GM23248 (cell line): ENCODE measurements around the gene CUX1. TPM values are rescaled to one million over a fixed set of nuclear protein-coding genes. Genes with fewer than 3 reads are reported as not detected.
"Not testable (repeated sequence)": the region's sequence is repeated elsewhere in the genome, so short reads cannot be mapped to it uniquely, and the experiment has no call there.

Source experiments
- DNase-seq: peaks from one replicate; pipeline ENCODE4 v3.0.0-alpha.2; 2015
- H2AFZ ChIP-seq: fragments of 200-600 bp; sonication (generic); 2 replicates; pipeline ENCODE4 v1.6.1; 2016; ENCODE audit warnings: antibody characterized with exemption
- H3F3A ChIP-seq: fragments of 200-600 bp; sonication (generic); 2 replicates; pipeline ENCODE4 v1.6.1; 2016; ENCODE audit warnings: mild to moderate bottlenecking, antibody characterized with exemption, mixed run types; ENCODE audit not compliant: insufficient read depth
- H3K27ac ChIP-seq: fragments of 200-600 bp; sonication (generic); 2 replicates; pipeline ENCODE4 v1.5.1; 2016; ENCODE audit warnings: mild to moderate bottlenecking
- H3K27me3 ChIP-seq: fragments of 200-600 bp; sonication (generic); replicated peaks from 2 replicates; pipeline ENCODE4 v1.6.1; 2016; ENCODE audit warnings: mild to moderate bottlenecking; ENCODE audit not compliant: insufficient read depth
- H3K36me3 ChIP-seq: fragments of 200-600 bp; sonication (generic); 2 replicates; pipeline ENCODE4 v1.6.1; 2016; ENCODE audit warnings: low read depth, mild to moderate bottlenecking
- H3K4me1 ChIP-seq: fragments of 200-600 bp; sonication (generic); 2 replicates; pipeline ENCODE4 v1.6.1; 2016; ENCODE audit warnings: mild to moderate bottlenecking; ENCODE audit not compliant: insufficient read depth
- H3K4me2 ChIP-seq: fragments of 200-600 bp; sonication (generic); one replicate; pipeline ENCODE4 v1.6.1; 2016; ENCODE audit warnings: mild to moderate bottlenecking; ENCODE audit not compliant: unreplicated experiment
- H3K4me3 ChIP-seq: fragments of 200-600 bp; sonication (generic); 2 replicates; pipeline ENCODE4 v1.5.1; 2016; ENCODE audit warnings: mild to moderate bottlenecking
- H3K79me2 ChIP-seq: fragments of 200-600 bp; sonication (generic); 2 replicates; pipeline ENCODE4 v1.6.1; 2016; ENCODE audit warnings: mild to moderate bottlenecking; ENCODE audit not compliant: insufficient read depth
- H3K9ac ChIP-seq: fragments of 200-600 bp; sonication (generic); 2 replicates; pipeline ENCODE4 v1.6.1; 2016; ENCODE audit warnings: mild to moderate bottlenecking
- H3K9me2 ChIP-seq: fragments of 200-600 bp; sonication (generic); 2 replicates; pipeline ENCODE4 v1.6.1; 2016; ENCODE audit warnings: mixed run types, mild to moderate bottlenecking, moderate library complexity; ENCODE audit not compliant: insufficient read depth
- H3K9me3 ChIP-seq: fragments of 200-600 bp; sonication (generic); one replicate; pipeline ENCODE4 v1.6.1; 2017; ENCODE audit warnings: low read depth
- H4K20me1 ChIP-seq: fragments of 200-600 bp; sonication (generic); 2 replicates; pipeline ENCODE4 v1.6.0; 2016; ENCODE audit not compliant: insufficient read depth
- EZH2 ChIP-seq: fragments of 200-600 bp; sonication (generic); IDR thresholded peaks from 2 replicates; pipeline ENCODE4 v1.6.1; 2018; ENCODE audit warnings: antibody characterized with exemption, mild to moderate bottlenecking; ENCODE audit not compliant: insufficient read depth, poor library complexity, severe bottlenecking
- EZH2phosphoT487 ChIP-seq: fragments of 200-600 bp; sonication (generic); IDR thresholded peaks from 2 replicates; pipeline ENCODE4 v1.6.1; 2018; ENCODE audit warnings: antibody characterized with exemption, moderate library complexity, mild to moderate bottlenecking, low read depth; ENCODE audit not compliant: insufficient read depth
- WGBS, 2 experiments: methylation state at CpG; one replicate each; pipeline ENCODE4 v1.1.6; 2015 to 2017; ENCODE audit warnings: low lambda C conversion rate in 2 of 2, low coverage in 1 of 2; ENCODE audit errors: missing lambda C conversion rate in 2 of 2; 5-methylcytosine and 5-hydroxymethylcytosine counted together
- in situ Hi-C: fragments of 300-500 bp; cut with MboI; formaldehyde crosslinking; loops from 2 replicates; pipeline ENCODE4 v1.15.0; 2020
- polyA plus RNA-seq: library from polyadenylated mRNA; unstranded; fragments of >200 nt; fragmentation: Nextera tagmentation; extraction: Ambion mirVana; gene quantifications from 2 replicates; pipeline ENCODE4 v1.2.1, GENCODE V29; 2016
- total RNA-seq: library from RNA; depleted of rRNA; stranded (reverse); fragments of >200 nt; shearing (Covaris generic); gene quantifications from 2 replicates; pipeline ENCODE4 v1.2.3, GENCODE V29; 2014

Gene CUX1
- total and polyA plus RNA-seq, 2 experiments from 2014 or later = 30.2 to 34.9 TPM

DNA sequence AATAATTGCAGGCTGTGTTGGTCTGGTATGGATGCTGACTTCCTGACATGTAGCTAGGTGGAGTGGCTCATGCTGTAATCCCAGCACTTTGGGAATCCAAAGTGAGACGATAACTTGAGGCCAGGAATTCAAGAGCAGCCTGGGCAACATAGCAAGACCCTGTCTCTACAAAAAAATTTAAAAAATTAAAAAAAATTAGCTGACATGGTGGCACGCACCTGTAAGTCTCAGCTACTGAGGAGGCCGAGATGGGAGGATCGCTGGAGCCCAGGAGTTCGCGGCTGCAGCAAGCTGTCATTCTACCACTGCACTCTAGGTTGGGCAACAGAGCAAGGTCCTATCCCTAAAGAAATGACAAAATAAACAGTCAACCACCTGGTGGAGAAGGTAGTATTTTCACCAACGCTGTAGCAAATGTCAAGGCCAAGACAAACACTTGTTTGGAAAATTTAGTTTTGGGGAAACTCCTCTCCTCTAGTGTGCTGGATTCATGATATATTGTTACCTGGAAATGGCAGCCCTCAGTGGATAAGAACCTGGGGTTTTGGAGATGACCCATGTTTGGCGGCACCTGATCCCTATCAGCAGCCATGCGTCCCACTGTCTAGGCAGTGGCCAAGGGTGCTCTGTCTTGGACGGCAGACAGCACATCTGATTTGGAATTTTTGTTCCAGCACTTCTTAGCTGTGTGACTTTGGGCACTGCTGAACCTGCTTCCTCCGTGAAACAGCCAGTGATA, 29.5 kb downstream of the CUX1 start:
- Histone ChIP-seq H3F3A (peaks cover 8% of the 10 kb centered on the region; the same call in 1 of the 2 replicates), H3K4me2 (no peak overlapping the region), H3K79me2 (peaks cover 94% of the 10 kb centered on the region), H3K9me2 (no peaks in the 10 kb centered on the region), H3K4me1 (0 out of 2 replicates have a peak, but pooled peaks cover 3% of the 10 kb centered on the region), H3K9me3 (no peaks in the 10 kb centered on the region), H3K9ac (no peak overlapping the region), H3K27ac (no peak overlapping the region), H3K27me3 (no peaks in the 10 kb centered on the region), H3K4me3 (no peak overlapping the region), H2AFZ (no peak overlapping the region), H4K20me1 (no peaks in the 10 kb centered on the region), H3K36me3 (no peaks in the 10 kb centered on the region)
- TF ChIP-seq EZH2phosphoT487 (no peak), EZH2 (no peak)
- 96 to 97% methylated on average over 11 of the region's 11 CpGs for whole genome bisulfite sequencing, 2 experiments
- in situ Hi-C loops = no loop called here
- no peak for DNase-seq

DNA sequence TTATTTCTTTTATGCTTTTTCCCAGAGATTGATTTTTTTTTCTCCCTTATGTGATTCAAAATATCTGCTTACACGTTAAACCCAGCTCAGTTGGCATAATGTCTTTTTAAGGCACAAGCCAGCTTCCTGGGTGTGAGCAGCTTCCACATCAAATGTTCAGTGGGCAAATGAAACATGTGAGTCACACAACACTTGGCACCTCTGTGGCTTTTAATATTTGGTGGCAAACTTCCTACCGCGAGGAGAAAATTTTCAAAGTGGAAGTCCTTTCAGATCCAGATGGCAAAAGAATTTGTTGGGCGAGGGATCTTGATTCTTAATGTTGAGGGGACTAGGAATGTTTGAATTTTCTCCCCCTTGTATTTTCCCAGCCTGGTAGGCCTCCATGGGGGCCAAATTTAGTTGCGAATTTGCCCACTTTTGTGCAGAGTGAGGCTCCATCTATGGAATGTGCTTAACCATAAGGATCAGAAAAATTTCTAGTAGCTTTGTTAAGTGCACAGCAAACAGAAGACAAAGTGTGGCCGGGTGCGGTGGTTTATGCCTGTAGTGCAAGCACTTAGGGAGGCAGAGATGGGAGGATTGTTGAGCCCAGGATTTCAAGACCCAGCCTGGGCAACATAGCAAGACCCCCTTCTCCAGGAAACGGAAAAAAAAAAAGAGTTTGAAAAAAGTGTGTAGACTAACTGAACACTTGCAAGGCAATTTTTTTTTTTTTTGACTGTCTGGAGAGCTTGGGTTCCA, 31.0 kb downstream of the CUX1 start:
- Histone ChIP-seq H3K36me3 (no peaks in the 10 kb centered on the region), H4K20me1 (no peaks in the 10 kb centered on the region), H3K79me2 (peaks cover 96% of the 10 kb centered on the region), H2AFZ (no peak overlapping the region), H3K27me3 (no peaks in the 10 kb centered on the region), H3K9ac (no peak overlapping the region), H3K27ac (peak overlapping the region; percentile 19; the same call in 1 of the 2 replicates), H3K9me3 (no peaks in the 10 kb centered on the region), H3K4me1 (0 out of 2 replicates have a peak, but pooled peaks cover 3% of the 10 kb centered on the region), H3K9me2 (no peaks in the 10 kb centered on the region), H3K4me3 (no peak overlapping the region), H3F3A (peaks cover 8% of the 10 kb centered on the region; the same call in 1 of the 2 replicates), H3K4me2 (no peak overlapping the region)
- TF ChIP-seq EZH2 (no peak), EZH2phosphoT487 (no peak)
- in situ Hi-C loops = no loop called here
- peak; percentile 54 for DNase-seq
- WGBS, 2 experiments = 32 to 33% methylated on average over 8 of the region's 8 CpGs

DNA sequence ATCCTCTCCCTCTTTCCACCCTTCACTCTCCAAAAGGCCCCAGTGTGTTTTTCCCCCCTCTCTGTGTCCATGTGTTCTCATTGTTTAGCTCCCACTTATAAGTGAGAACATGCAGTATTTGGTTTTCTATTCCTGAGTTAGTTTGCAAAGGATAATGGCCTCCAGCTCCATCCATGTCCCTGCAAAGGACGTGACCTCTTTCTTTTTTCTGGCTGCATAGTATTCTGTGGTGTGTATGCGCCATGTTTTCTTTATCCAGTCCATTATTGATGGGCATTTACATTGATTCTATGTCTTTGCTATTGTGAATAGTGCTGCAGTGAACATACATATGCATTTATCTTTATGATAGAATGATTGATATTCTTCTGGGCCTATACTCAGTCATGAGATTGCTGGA, 31.9 kb downstream of the CUX1 start:
- in situ Hi-C loops, H3K4me1 ChIP-seq, H3K9ac ChIP-seq, H3K9me3 ChIP-seq, H3K9me2 ChIP-seq, H4K20me1 ChIP-seq, H3K4me3 ChIP-seq, H2AFZ ChIP-seq, DNase-seq, H3K27ac ChIP-seq, H3F3A ChIP-seq, H3K27me3 ChIP-seq, H3K4me2 ChIP-seq, H3K36me3 ChIP-seq: not testable (repeated sequence)
- WGBS, 2 experiments = 96 to 98% methylated on average over 2 of the region's 2 CpGs
- peaks cover 98% of the 10 kb centered on the region for H3K79me2 ChIP-seq

DNA sequence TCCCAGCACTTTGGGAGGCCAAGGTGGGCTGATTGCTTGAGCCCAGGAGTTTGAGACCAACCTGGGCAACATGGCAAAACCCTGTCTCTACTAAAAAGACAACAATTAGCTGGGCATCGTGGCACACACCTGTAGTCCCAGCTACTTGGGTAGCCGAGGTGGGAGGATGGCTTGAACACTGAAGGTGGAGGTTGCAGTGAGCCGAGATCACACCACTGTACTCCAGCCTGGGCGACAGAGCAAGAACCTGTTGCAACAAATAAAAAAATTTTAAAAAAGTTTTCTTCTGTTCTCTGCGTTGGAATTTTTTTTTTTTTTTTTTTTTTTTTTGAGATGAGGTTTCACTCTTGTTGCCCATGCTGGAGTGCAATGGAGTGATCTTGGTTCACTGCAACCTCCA, 34.9 kb downstream of the CUX1 start:
- H3K9me2 ChIP-seq, H3K4me1 ChIP-seq, H4K20me1 ChIP-seq, in situ Hi-C loops, H3K27me3 ChIP-seq, DNase-seq, H3K27ac ChIP-seq, H3K4me2 ChIP-seq, H3K9ac ChIP-seq, H3K4me3 ChIP-seq, H3K9me3 ChIP-seq, H3K36me3 ChIP-seq, H2AFZ ChIP-seq: not testable (repeated sequence)
- Histone ChIP-seq H3F3A (peaks cover 15% of the 10 kb centered on the region), H3K79me2 (peaks cover 92% of the 10 kb centered on the region)
- 93 to 95% methylated on average over 4 to 5 of the region's 5 CpGs for WGBS, 2 experiments
